ENCODE measurements around the gene CASZ1.

DNA sequence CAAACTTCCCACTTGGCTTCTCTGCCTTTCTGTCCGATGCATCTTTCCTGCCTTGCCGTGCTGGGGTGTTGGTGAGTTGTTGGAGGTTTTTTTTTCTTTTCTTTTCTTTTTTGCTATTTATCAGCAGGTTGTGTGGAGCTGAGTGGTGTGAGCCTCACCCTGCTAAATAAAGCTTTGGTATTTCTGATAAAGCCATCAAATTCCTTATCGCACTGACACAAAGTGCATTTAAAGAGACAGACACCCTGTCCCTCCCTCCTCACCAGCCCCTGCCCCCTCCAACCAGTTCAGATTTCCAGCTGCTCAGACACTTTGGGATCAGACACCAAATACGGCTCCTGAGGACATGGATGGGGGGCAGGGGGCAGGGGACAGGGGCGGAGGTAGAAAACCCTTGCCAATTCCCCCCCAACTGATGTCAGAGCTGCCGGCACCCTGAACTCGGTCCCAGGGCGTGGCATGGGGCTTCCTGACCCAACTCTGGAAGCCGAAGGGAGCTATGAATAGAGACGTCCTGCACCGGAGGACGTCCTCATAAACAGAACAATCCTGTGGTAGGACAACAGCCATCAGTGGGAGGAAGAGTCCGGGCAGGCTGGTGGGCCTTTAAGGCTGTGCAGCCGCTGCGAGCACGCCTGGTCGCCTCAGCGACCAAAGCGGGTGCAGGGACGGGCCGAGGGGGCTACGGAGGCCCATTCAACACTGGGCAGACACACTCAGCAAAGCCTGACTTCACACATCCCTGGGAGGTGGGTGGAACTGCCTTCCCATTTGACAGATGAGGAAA, 79.0 kb downstream of the CASZ1 start:
- TF ChIP-seq, protein P1, sequence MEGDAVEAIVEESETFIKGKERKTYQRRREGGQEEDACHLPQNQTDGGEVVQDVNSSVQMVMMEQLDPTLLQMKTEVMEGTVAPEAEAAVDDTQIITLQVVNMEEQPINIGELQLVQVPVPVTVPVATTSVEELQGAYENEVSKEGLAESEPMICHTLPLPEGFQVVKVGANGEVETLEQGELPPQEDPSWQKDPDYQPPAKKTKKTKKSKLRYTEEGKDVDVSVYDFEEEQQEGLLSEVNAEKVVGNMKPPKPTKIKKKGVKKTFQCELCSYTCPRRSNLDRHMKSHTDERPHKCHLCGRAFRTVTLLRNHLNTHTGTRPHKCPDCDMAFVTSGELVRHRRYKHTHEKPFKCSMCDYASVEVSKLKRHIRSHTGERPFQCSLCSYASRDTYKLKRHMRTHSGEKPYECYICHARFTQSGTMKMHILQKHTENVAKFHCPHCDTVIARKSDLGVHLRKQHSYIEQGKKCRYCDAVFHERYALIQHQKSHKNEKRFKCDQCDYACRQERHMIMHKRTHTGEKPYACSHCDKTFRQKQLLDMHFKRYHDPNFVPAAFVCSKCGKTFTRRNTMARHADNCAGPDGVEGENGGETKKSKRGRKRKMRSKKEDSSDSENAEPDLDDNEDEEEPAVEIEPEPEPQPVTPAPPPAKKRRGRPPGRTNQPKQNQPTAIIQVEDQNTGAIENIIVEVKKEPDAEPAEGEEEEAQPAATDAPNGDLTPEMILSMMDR (IDR thresholded peaks at IDR 0.05) = no peak
- TF ChIP-seq POLR2A (IDR thresholded peaks at IDR 0.05; ENCODE audit: low read depth) (no peak), POLR2AphosphoS5 (IDR thresholded peaks at IDR 0.05) (no peak)
